K562 (cell line): Measurements from ENCODE around the gene ACBD4. TPM values are rescaled to one million over a fixed set of nuclear protein-coding genes. Genes with fewer than 3 reads are reported as not detected.

Experiments
- ATAC-seq: fragments of 200-7000 bp; cut with Tn5 transposase; 3 replicates; pipeline ENCODE4 v1.9.1; 2020; ENCODE audit warnings: moderate library complexity
- BruUV-seq: library from RNA; stranded (reverse); fragments of 400-500 nt; replicated peaks from 2 replicates; lab custom pipeline; 2021; lab: Mats Ljungman, UMichigan
- CTCF ChIA-PET: fragments of 300-600 bp; formaldehyde crosslinking; extraction: SDS; loops from one replicate; lab custom pipeline; 2021; ENCODE audit warnings: low intra/inter-chr PET ratio; lab: Yijun Ruan, JAX
- POLR2A ChIA-PET: fragments of 300-600, 350-650 bp; sonication (Branson Sonifier 250); formaldehyde crosslinking; extraction: SDS; loops from one replicate; lab custom pipeline; 2021; ENCODE audit warnings: antibody characterized with exemption, inconsistent platforms; lab: Yijun Ruan, JAX
- DNase-seq, 4 experiments: peaks; one replicate each; pipeline versions ENCODE4 v3.0.0 to v3.0.0-alpha.2; 2011 to 2018; ENCODE audit warnings: low spot score in 3 of 4, mixed read lengths in 3 of 4; ENCODE audit errors: extremely low read depth in 1 of 4
- FAIRE-seq: peaks from 2 replicates; lab custom pipeline; 2011; peaks lifted over from hg19 to GRCh38; lab: Jason Lieb, UNC
- H2AFZ ChIP-seq: 2 replicates; pipeline ENCODE4 v1.6.0; 2011; ENCODE audit warnings: low read depth, low read length, control low read depth, inconsistent platforms
- H3K27ac ChIP-seq: fragments of 200-600 bp; 3 replicates; pipeline ENCODE4 v1.8.0; 2011; ENCODE audit warnings: low read depth, mild to moderate bottlenecking, control low read depth, inconsistent platforms, low read length, moderate library complexity, mixed read lengths; ENCODE audit errors: extremely low read depth
- H3K27me3 ChIP-seq, 2 experiments: fragments of 300-600 bp in 1 of 2; 2 replicates in 1 of 2; 3 replicates in 1 of 2; pipeline versions ENCODE4 v1.6.0 to v1.8.0; 2011; ENCODE audit warnings: inconsistent platforms in 2 of 2, low read length in 2 of 2, mild to moderate bottlenecking in 1 of 2, mixed read lengths in 1 of 2, moderate library complexity in 1 of 2; ENCODE audit not compliant: control insufficient read depth in 2 of 2, insufficient read depth in 2 of 2
- H3K36me3 ChIP-seq: fragments of 300-600 bp; 3 replicates; pipeline ENCODE4 v1.8.0; 2011; ENCODE audit warnings: mild to moderate bottlenecking, low read length, inconsistent platforms; ENCODE audit not compliant: control insufficient read depth, insufficient read depth
- H3K4me1 ChIP-seq, 2 experiments: fragments of 200-600 bp in 1 of 2; replicated peaks in 1 of 2; 2 replicates in 1 of 2; 3 replicates in 1 of 2; pipeline versions ENCODE4 v1.5.1 to v1.8.0; 2011; ENCODE audit warnings: inconsistent platforms in 2 of 2, low read length in 2 of 2, mild to moderate bottlenecking in 1 of 2, mixed read lengths in 1 of 2, moderate library complexity in 1 of 2; ENCODE audit not compliant: control insufficient read depth in 2 of 2, insufficient read depth in 2 of 2
- H3K4me2 ChIP-seq: 2 replicates; pipeline ENCODE4 v1.6.1; 2011; ENCODE audit warnings: low read length, control low read depth, inconsistent platforms, mixed read lengths; ENCODE audit not compliant: insufficient read depth
- H3K4me3 ChIP-seq: fragments of 200-600 bp; sonication (generic), shearing (Covaris generic); 2 replicates; pipeline ENCODE4 v1.5.1; 2016; ENCODE audit warnings: control low read depth, inconsistent platforms
- H3K79me2 ChIP-seq: fragments of 200-600 bp; 3 replicates; pipeline ENCODE4 v1.8.0; 2011; ENCODE audit warnings: low read length, inconsistent platforms; ENCODE audit not compliant: control insufficient read depth, insufficient read depth
- H3K9ac ChIP-seq, 2 experiments: 2 replicates each; pipeline versions ENCODE4 v1.6.0 to v1.6.1; 2011; ENCODE audit warnings: low read depth in 2 of 2, low read length in 2 of 2, control low read depth in 1 of 2, inconsistent platforms in 1 of 2, mild to moderate bottlenecking in 1 of 2, mixed read lengths in 1 of 2; ENCODE audit not compliant: insufficient read depth in 1 of 2
- H3K9me1 ChIP-seq: one replicate; pipeline ENCODE4 v1.6.0; 2011; ENCODE audit warnings: inconsistent platforms, mild to moderate bottlenecking, low read length, moderate library complexity; ENCODE audit not compliant: control insufficient read depth, insufficient read depth
- H3K9me3 ChIP-seq: replicated peaks from 2 replicates; pipeline ENCODE4 v1.5.1; 2011; ENCODE audit warnings: low read depth, low read length, inconsistent platforms; ENCODE audit not compliant: control insufficient read depth, insufficient read depth
- H4K20me1 ChIP-seq: replicated peaks from 2 replicates; pipeline ENCODE4 v1.6.1; 2011; ENCODE audit warnings: low read length, inconsistent platforms, mixed read lengths; ENCODE audit not compliant: control insufficient read depth, insufficient read depth
- COPS2 ChIP-seq: fragments of 450-650 bp; conservative IDR thresholded peaks from 2 replicates; pipeline ENCODE4 v1.6.1; 2016; ENCODE audit warnings: mild to moderate bottlenecking, moderate library complexity
- EHMT2 ChIP-seq: fragments of 450-650 bp; IDR thresholded peaks from 2 replicates; pipeline ENCODE4 v1.6.1; 2018; ENCODE audit warnings: antibody characterized with exemption
- FOXP1 ChIP-seq: sonication (generic); formaldehyde crosslinking; IDR thresholded peaks from 2 replicates; pipeline ENCODE4 v1.8.0; 2022; ENCODE audit warnings: mild to moderate bottlenecking, missing genetic modification reagents
- GATA2 ChIP-seq: sonication (generic); formaldehyde crosslinking; IDR thresholded peaks from 2 replicates; pipeline ENCODE4 v1.4.0; 2020; ENCODE audit warnings: mild to moderate bottlenecking, missing genetic modification reagents
- GTF2E2 ChIP-seq: fragments of 200-800 bp; sonication (Bioruptor generic); IDR thresholded peaks from 2 replicates; pipeline ENCODE4 v1.6.1; 2016; ENCODE audit warnings: missing genetic modification characterization, missing compliant biosample characterization
- GTF3C2 ChIP-seq: IDR thresholded peaks from 3 replicates; pipeline ENCODE4 v1.6.1; 2011; ENCODE audit warnings: borderline replicate concordance, mild to moderate bottlenecking, moderate library complexity; ENCODE audit not compliant: insufficient read length; ENCODE audit errors: extremely low read depth
- MBD1 ChIP-seq: fragments of 250-450 bp; sonication (Bioruptor Pico); IDR thresholded peaks from 2 replicates; pipeline ENCODE4 v1.8.0; 2022; ENCODE audit warnings: inconsistent platforms
- NCOA6 ChIP-seq: fragments of 450-650 bp; IDR thresholded peaks from 2 replicates; pipeline ENCODE4 v1.6.1; 2017; ENCODE audit warnings: mild to moderate bottlenecking
- PHTF2 ChIP-seq: fragments of 250-450 bp; sonication (Bioruptor Pico); IDR thresholded peaks from 2 replicates; pipeline ENCODE4 v1.5.0; 2021; ENCODE audit warnings: mild to moderate bottlenecking
- POLR3A ChIP-seq: IDR thresholded peaks from 2 replicates; pipeline ENCODE4 v1.6.1; 2011; ENCODE audit warnings: borderline replicate concordance, mild to moderate bottlenecking, moderate library complexity; ENCODE audit not compliant: insufficient read length, insufficient read depth; ENCODE audit errors: extremely low read depth
- RBBP5 ChIP-seq: fragments of 200-600 bp; sonication (generic); IDR thresholded peaks from 2 replicates; pipeline ENCODE4 v1.6.1; 2012; ENCODE audit warnings: borderline replicate concordance, mild to moderate bottlenecking, low read length, control low read depth, inconsistent platforms; ENCODE audit not compliant: insufficient read depth, poor library complexity, severe bottlenecking
- RHOXF2B ChIP-seq: fragments of 250-450 bp; sonication (Bioruptor Pico); conservative IDR thresholded peaks from 2 replicates; pipeline ENCODE4 v1.5.1; 2021
- SMAD4 ChIP-seq: fragments of 250-450 bp; sonication (Bioruptor Pico); conservative IDR thresholded peaks from 2 replicates; pipeline ENCODE4 v1.8.0; 2021; ENCODE audit warnings: inconsistent platforms, mild to moderate bottlenecking, moderate library complexity
- THRA ChIP-seq: fragments of 450-650 bp; IDR thresholded peaks from 2 replicates; pipeline ENCODE4 v1.6.1; 2017; ENCODE audit warnings: mild to moderate bottlenecking, moderate library complexity
- ZNF146 ChIP-seq: IDR thresholded peaks from one replicate; pipeline ENCODE4 v1.6.1; 2018; ENCODE audit warnings: missing compliant biosample characterization; ENCODE audit not compliant: unreplicated experiment
- WGBS: fragments of 100-300 bp; shearing (Covaris generic); methylation state at CpG from one replicate; pipeline ENCODE4 v1.1.6; 2016; ENCODE audit warnings: low coverage, mixed read lengths; ENCODE audit not compliant: insufficient coverage; ENCODE audit errors: missing lambda C conversion rate; 5-methylcytosine and 5-hydroxymethylcytosine counted together
- in situ Hi-C: fragments of 300-500 bp; cut with MboI; formaldehyde crosslinking; loops from 4 replicates; pipeline ENCODE4 v1.15.0; 2018; ENCODE audit warnings: inconsistent platforms, mixed read lengths
- intact Hi-C: fragments of 100-400 bp; cut with micrococcal nuclease; formaldehyde crosslinking; loops from 2 replicates; pipeline ENCODE4 v1.14.2; 2022
- polyA plus RNA-seq, 8 experiments: library from polyadenylated mRNA; depleted of rRNA in 4 of 8; stranded (reverse) in 5 of 8; unstranded in 3 of 8; fragments of >200 nt; fragmentation: Nextera tagmentation in 2 of 8; fragmentation: Illumina TruSeq in 1 of 8; extraction: Ambion mirVana in 2 of 8; extraction: Trizol in 1 of 8; gene quantifications; 2 replicates each; pipeline versions ENCODE4 v1.2.1 to v1.2.3, GENCODE V29; 2011 to 2014; ENCODE audit warnings: inconsistent platforms in 1 of 8, missing spikeins in 1 of 8
- total RNA-seq, 7 experiments: library from RNA; depleted of rRNA in 6 of 7; stranded (reverse); fragments of >200 nt in 6 of 7; fragmentation: Illumina TruSeq in 2 of 7; extraction: Trizol in 2 of 7; gene quantifications; 2 replicates each; pipeline versions ENCODE4 v1.2.1 to v1.2.3, GENCODE V29; 2011 to 2021; ENCODE audit warnings: low replicate concordance in 1 of 7

The ACBD4 gene
- total and polyA plus RNA-seq, 9 of the 15 experiments (the other 6 are each of a cell fraction or from before 2014, with no cell fraction given): 0.14 to 6.9 (median 4.6) TPM

DNA sequence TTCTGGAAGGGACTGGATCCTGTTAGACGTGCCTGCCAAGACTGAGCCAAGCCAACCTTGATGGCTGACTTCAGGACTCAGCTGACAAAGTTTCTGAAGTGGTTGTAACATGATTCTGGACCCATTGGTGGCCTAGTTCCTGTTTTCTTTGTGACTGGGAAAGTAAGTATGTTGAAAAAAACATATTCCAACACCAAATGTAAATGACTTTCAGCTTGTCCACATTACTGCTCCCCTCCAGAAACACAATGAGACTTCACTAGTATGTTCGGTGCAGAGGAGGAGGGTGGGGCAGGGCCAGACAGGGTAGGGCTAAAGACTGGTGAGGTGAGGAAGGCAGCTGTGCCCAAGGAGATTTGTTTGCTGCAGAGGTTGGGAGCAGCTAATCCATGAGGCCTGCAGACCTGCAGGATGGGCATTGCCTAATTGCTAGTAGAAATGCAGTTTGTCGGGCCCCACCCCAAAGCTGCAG is 47.9 kb upstream of the ACBD4 start:
- intact Hi-C loops: no loop called here
- DNase-seq (no peak), ATAC-seq (no peak), FAIRE-seq (no peak)
- Histone ChIP-seq H3K4me2 (no peak overlapping the region), H3K27me3 (no peaks in the 10 kb centered on the region), H2AFZ (no peak overlapping the region), H3K27ac (no peak overlapping the region), H3K36me3 (peaks cover 90% of the 10 kb centered on the region), H4K20me1 (no peaks in the 10 kb centered on the region; the same call in 1 of the 2 replicates), H3K9ac (no peak overlapping the region), H3K9me3 (no peaks in the 10 kb centered on the region), H3K79me2 (no peaks in the 10 kb centered on the region), H3K9me1 (no peaks in the 10 kb centered on the region), H3K4me1 (no peaks in the 10 kb centered on the region), H3K4me3 (no peak overlapping the region)
- TF ChIP-seq NCOA6 (no peak), GTF2E2 (tag) (no peak), POLR3A (no peak), RBBP5 (no peak), EHMT2 (no peak), COPS2 (no peak), GATA2 (CRISPR knock-in tag) (no peak), PHTF2 (no peak), THRA (no peak), RHOXF2B (CRISPR knock-in tag) (no peak), SMAD4 (no peak), MBD1 (CRISPR knock-in tag) (no peak), GTF3C2 (no peak), ZNF146 (CRISPR knock-in tag) (no peak), FOXP1 (CRISPR knock-in tag) (no peak)
- BruUV-seq: no TSS peak
- in situ Hi-C loops: no loop called here
- ChIA-PET CTCF (no interaction called here), POLR2A (interaction anchor here (0.6 to 1.9 kb wide), 3 partner anchors 12 to 62 kb away, joined by 3 to 11 read pairs (median 8); no protein-coding TSS in a partner anchor)
- WGBS: 90% methylated on average over 3 of the region's 3 CpGs
